NCI-H460 (cell line): ENCODE data around the gene RUNX1. TPM values are rescaled to one million over a fixed set of nuclear protein-coding genes. Genes with fewer than 3 reads are reported as not detected.

Experiments
- DNase-seq: peaks from one replicate; pipeline ENCODE4 v3.0.0-alpha.2; 2016; ENCODE audit warnings: low read depth; ENCODE audit errors: extremely low read depth
- total RNA-seq: library from RNA; depleted of rRNA; stranded (reverse); fragments of >200 nt; shearing (Covaris generic); gene quantifications from 2 replicates; pipeline ENCODE4 v1.2.3, GENCODE V29; 2014

RUNX1 gene
- total RNA-seq, 1 experiment from 2014 or later = 7.3 TPM

- DNase-seq = no peak
Measured at GRCh38 chr21:35020436-35020835, 28.7 kb downstream of the RUNX1 start.

GRCh38 chr21:35019631-35020032, 29.5 kb downstream of the RUNX1 start:
- DNase-seq = no peak

- DNase-seq = no peak
Measured at GRCh38 chr21:35017256-35017655, 31.8 kb downstream of the RUNX1 start.

- no peak for DNase-seq
Measured at GRCh38 chr21:35016517-35017188, 32.4 kb downstream of the RUNX1 start.

GRCh38 chr21:35016071-35016470, 33.0 kb downstream of the RUNX1 start:
- DNase-seq = no peak

GRCh38 chr21:35015435-35016024, 33.6 kb downstream of the RUNX1 start:
- DNase-seq = no peak

- no peak for DNase-seq
Measured at GRCh38 chr21:35014302-35015041, 34.6 kb downstream of the RUNX1 start.

- DNase-seq = no peak
Measured at GRCh38 chr21:35011681-35012080, 37.4 kb downstream of the RUNX1 start.

- DNase-seq = no peak
Measured at GRCh38 chr21:35010447-35010846, 38.7 kb downstream of the RUNX1 start.

- no peak for DNase-seq
Measured at GRCh38 chr21:35007348-35007747, 41.8 kb downstream of the RUNX1 start.

- no peak for DNase-seq
Measured at GRCh38 chr21:35006771-35007170, 42.3 kb downstream of the RUNX1 start.

GRCh38 chr21:35006248-35006647, 42.9 kb downstream of the RUNX1 start:
- DNase-seq = no peak

- no peak for DNase-seq
Measured at GRCh38 chr21:35005560-35006224, 43.4 kb downstream of the RUNX1 start.

GRCh38 chr21:35005077-35005476, 44.0 kb downstream of the RUNX1 start:
- no peak for DNase-seq

GRCh38 chr21:35004314-35004713, 44.8 kb downstream of the RUNX1 start:
- no peak for DNase-seq

GRCh38 chr21:35002879-35003722, 46.0 kb downstream of the RUNX1 start:
- no peak for DNase-seq

GRCh38 chr21:34999397-34999941, 49.6 kb downstream of the RUNX1 start:
- no peak for DNase-seq

GRCh38 chr21:34998176-34998575, 50.9 kb downstream of the RUNX1 start:
- DNase-seq = no peak

- DNase-seq = no peak
Measured at GRCh38 chr21:34997294-34997693, 51.8 kb downstream of the RUNX1 start.
